ENCODE measurements around the gene AHNAK2. TPM values are rescaled to one million over a fixed set of nuclear protein-coding genes. Genes with fewer than 3 reads are reported as not detected.

Gene AHNAK2
- total and polyA plus RNA-seq, 9 of the 15 experiments (the other 6 are each of a cell fraction or from before 2014, with no cell fraction given): 0.04 to 0.09 (median 0.04) TPM; not detected in 6

- H3K27me3 ChIP-seq (ENCODE audit: control insufficient read depth in 2 of 2, insufficient read depth in 2 of 2, low read length in 2 of 2): peaks cover 5 to 34% of the 10 kb centered on the region in 2 experiments; a peak in 4 of 5 replicates
- H3K27ac ChIP-seq (ENCODE audit: extremely low read depth, low read depth, low read length): no peak overlapping the region
- 3% methylated on average over 3 of the region's 3 CpGs for WGBS (ENCODE audit: insufficient coverage, low coverage, missing lambda C conversion rate)
- ChIA-PET POLR2A (interaction anchor here (0.6 to 1.2 kb wide), 2 partner anchors 9 to 35 kb away, joined by 3 read pairs; no protein-coding TSS in a partner anchor), CTCF (ENCODE audit: low intra/inter-chr PET ratio) (no interaction called here)
- no peak for TF ChIP-seq ZNF197 (CRISPR knock-in tag; IDR thresholded peaks at IDR 0.05; ENCODE audit: low read depth)
- TF ChIP-seq HES1 (IDR thresholded peaks at IDR 0.05; ENCODE audit: low read depth): no peak
- no peak for TF ChIP-seq SP2 (IDR thresholded peaks at IDR 0.05; ENCODE audit: extremely low read depth, low read depth, low read length, poor library complexity, severe bottlenecking)
- in situ Hi-C loops (cut with MboI): no loop called here
- no peak overlapping the region for H3K4me3 ChIP-seq
- FAIRE-seq (no peak), ATAC-seq (no peak), DNase-seq (ENCODE audit: extremely low read depth in 1 of 4, low spot score in 3 of 4) (no peak)
- H3K9me1 ChIP-seq (ENCODE audit: control insufficient read depth, insufficient read depth, low read length): no peaks in the 10 kb centered on the region
- intact Hi-C loops (cut with micrococcal nuclease): no loop called here
- H3K4me1 ChIP-seq (replicated peaks in 1 of 2; ENCODE audit: control insufficient read depth in 2 of 2, insufficient read depth in 2 of 2, low read length in 2 of 2): peaks cover 0 to 22% of the 10 kb centered on the region in 2 experiments; a peak in 2 of 5 replicates
- no peak overlapping the region for H3K9ac ChIP-seq (ENCODE audit: insufficient read depth in 1 of 2, low read depth in 2 of 2, low read length in 2 of 2)
- no peaks in the 10 kb centered on the region; the same call in 1 of the 2 replicates for H4K20me1 ChIP-seq (replicated peaks; ENCODE audit: control insufficient read depth, insufficient read depth, low read length)
- no peaks in the 10 kb centered on the region for H3K36me3 ChIP-seq (ENCODE audit: control insufficient read depth, insufficient read depth, low read length)
- H3K4me2 ChIP-seq (ENCODE audit: insufficient read depth, low read length): no peak overlapping the region
- no TSS peak for BruUV-seq (replicated peaks)
- no peaks in the 10 kb centered on the region for H3K9me3 ChIP-seq (replicated peaks; ENCODE audit: control insufficient read depth, insufficient read depth, low read depth, low read length)
- no peaks in the 10 kb centered on the region for H3K79me2 ChIP-seq (ENCODE audit: control insufficient read depth, insufficient read depth, low read length)
- no peak overlapping the region for H2AFZ ChIP-seq (ENCODE audit: low read depth, low read length)
Observed at GRCh38 chr14:104935026-104935650, 43.0 kb downstream of the AHNAK2 start.

Measured in K562 (cell line).